Common myeloid progenitor, CD34-positive (primary cell): Measurements from ENCODE around the gene PPP1R1B.
A peak's percentile ranks its signal among the peaks of the same experiment; 100 is the strongest.

Experiments used
- CTCF ChIA-PET: fragments of 350-600 bp; sonication (Branson Sonifier 250); formaldehyde crosslinking; loops from one replicate; lab custom pipeline; 2021; ENCODE audit warnings: antibody characterized with exemption; lab: Charles Lee
- POLR2A ChIA-PET: fragments of 350-600 bp; sonication (Branson Sonifier 250); formaldehyde crosslinking; loops from one replicate; lab custom pipeline; 2021; ENCODE audit warnings: antibody characterized with exemption; lab: Charles Lee
- DNase-seq, 3 donors: peaks; one replicate each; pipeline versions ENCODE4 v3.0.0 to v3.0.0-alpha.2; 2013
- H3K27ac ChIP-seq, 2 experiments: 1 replicate in 1 of 2; 2 replicates in 1 of 2; pipeline ENCODE4 v1.7.0; 2013; ENCODE audit warnings: inconsistent platforms in 2 of 2, low read length in 2 of 2, mild to moderate bottlenecking in 2 of 2, low read depth in 1 of 2, moderate library complexity in 1 of 2; ENCODE audit not compliant: severe bottlenecking in 2 of 2, insufficient read depth in 1 of 2, poor library complexity in 1 of 2
- H3K27me3 ChIP-seq, 5 experiments: replicated peaks in 2 of 5; 1 replicate in 3 of 5; 2 replicates in 2 of 5; pipeline versions ENCODE4 v1.6.1 to v1.7.0; 2013; ENCODE audit warnings: low read length in 4 of 5, mild to moderate bottlenecking in 2 of 5, moderate library complexity in 2 of 5, inconsistent platforms in 1 of 5; ENCODE audit not compliant: insufficient read depth in 5 of 5, control insufficient read depth in 4 of 5
- H3K36me3 ChIP-seq, 4 experiments: 1 replicate in 2 of 4; 2 replicates in 2 of 4; pipeline versions ENCODE4 v1.6.1 to v1.7.0; 2013; ENCODE audit warnings: low read length in 3 of 4, control low read depth in 1 of 4, mild to moderate bottlenecking in 1 of 4; ENCODE audit not compliant: control insufficient read depth in 4 of 4, insufficient read depth in 4 of 4
- H3K4me1 ChIP-seq, 4 experiments: 1 replicate in 3 of 4; 2 replicates in 1 of 4; pipeline versions ENCODE4 v1.6.1 to v1.7.1; 2013; ENCODE audit warnings: low read length in 3 of 4, mild to moderate bottlenecking in 3 of 4, control low read depth in 1 of 4, inconsistent platforms in 1 of 4, moderate library complexity in 1 of 4; ENCODE audit not compliant: control insufficient read depth in 4 of 4, insufficient read depth in 4 of 4; ENCODE audit errors: control extremely low read depth in 1 of 4
- H3K4me3 ChIP-seq, 7 experiments: 1 replicate in 4 of 7; 2 replicates in 3 of 7; pipeline versions ENCODE4 v1.5.1 to v1.7.0; 2013; ENCODE audit warnings: mild to moderate bottlenecking in 7 of 7, low read length in 6 of 7, moderate library complexity in 6 of 7, inconsistent platforms in 2 of 7, low read depth in 2 of 7, control low read depth in 1 of 7; ENCODE audit not compliant: insufficient read depth in 4 of 7, control insufficient read depth in 1 of 7; ENCODE audit errors: extremely low read depth in 1 of 7
- H3K9me3 ChIP-seq, 5 experiments: 1 replicate in 4 of 5; 2 replicates in 1 of 5; pipeline versions ENCODE4 v1.6.1 to v1.7.1; 2013; ENCODE audit warnings: low read length in 4 of 5, mild to moderate bottlenecking in 2 of 5, inconsistent platforms in 1 of 5, low read depth in 1 of 5, moderate library complexity in 1 of 5; ENCODE audit not compliant: control insufficient read depth in 4 of 5, insufficient read depth in 2 of 5; ENCODE audit errors: control extremely low read depth in 1 of 5
- WGBS: methylation state at CpG from one replicate; pipeline ENCODE4 v1.1.5; 2013; ENCODE audit not compliant: insufficient coverage; 5-methylcytosine and 5-hydroxymethylcytosine counted together

The PPP1R1B gene

DNA sequence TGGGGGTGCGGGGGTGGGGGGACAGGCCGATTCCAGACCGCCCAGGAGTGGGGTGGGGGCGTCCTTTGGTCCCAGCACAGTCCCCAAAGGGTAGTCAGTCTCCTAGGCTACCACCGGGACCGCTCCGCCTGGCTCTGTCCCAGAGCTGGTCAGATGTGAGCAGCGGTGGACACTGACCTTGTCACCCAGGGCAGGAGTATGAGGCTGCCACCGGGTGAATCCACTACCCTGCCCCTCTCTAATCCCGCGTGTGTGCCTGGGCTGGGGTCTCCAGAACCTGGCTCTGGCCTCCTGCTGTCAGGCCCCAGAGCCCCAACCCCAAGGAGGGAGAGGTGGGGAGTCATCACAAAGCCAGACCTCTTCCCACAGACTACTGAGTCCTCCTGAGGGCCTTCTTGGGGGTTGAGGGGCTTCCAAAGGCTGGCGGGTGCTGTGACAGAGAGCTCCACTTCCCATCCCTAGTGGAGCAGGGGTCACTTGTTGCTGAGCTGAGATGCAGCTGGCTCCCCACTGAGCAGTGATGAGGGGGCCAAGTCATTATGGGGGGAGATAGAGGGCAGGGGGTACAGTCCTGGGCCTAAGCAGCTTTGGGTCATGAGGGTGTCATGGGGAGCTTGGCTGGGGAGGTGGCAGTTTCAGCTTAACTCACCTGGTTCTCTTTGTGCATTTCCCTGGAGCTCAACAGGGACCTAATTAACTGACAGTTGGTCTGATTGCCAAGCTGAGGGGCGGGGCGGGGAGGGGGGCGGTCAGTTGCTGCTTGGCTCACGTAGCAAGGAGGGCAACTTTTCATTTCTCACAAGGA is 1.2 kb downstream of the PPP1R1B start:
- WGBS, result 90% methylated on average over 15 of the region's 16 CpGs
- ChIA-PET CTCF (interaction anchor here (0.7 to 20.3 kb wide), 7 partner anchors 13 to 81 kb away, joined by 3 to 445 read pairs (median 4); partner anchors contain the start of genes PNMT and TCAP), POLR2A (no interaction called here)
- Histone ChIP-seq H3K9me3 (no peaks in the 10 kb centered on the region), H3K36me3 (no peaks in the 10 kb centered on the region), H3K27me3 (peaks cover 0 to 53% (median 22%) of the 10 kb centered on the region in 5 experiments), H3K4me1 (peaks cover 0 to 32% (median 28%) of the 10 kb centered on the region in 4 experiments), H3K27ac (no peak overlapping the region), H3K4me3 (peak overlapping the region in 1 of 7 experiments; percentile 32)
- DNase-seq, result no peak

DNA sequence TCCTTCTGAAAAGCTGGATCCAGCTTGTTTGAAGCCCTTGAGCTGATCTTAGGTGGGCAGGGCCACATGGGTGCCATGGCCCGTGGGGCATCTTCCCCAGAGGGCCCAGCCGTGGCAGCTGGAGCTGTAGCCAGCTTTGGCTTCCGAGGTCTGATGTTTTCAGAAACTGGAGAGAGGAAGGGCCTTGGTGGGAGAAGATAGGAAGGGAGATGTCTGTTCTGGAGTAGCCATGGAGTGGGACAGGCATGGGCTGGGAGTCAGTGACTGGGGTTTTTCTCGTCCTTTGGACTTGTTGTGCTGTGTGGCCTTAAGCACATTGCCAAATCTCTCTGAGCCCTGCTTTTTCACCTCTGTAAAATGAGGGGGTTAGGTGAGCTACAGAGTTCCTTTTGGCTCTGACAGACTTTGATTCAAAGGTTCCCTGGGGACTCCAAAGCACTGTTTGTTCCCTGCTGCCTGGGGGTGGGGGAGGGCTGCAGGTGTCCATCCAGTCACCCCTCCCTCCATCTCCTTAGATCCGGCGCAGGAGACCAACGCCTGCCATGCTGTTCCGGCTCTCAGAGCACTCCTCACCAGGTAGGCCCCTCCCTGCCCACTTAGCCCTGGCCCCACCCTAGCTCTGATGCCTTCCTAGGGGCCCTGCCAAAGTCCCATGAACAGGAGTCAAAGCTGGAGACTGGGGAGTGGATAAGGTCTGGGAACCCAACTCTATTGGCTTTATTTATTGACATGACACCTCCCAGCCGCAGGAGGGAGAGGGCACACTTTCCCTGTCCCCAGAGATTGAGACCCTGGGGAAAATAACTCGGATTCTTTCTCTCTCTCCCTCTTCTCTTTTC is 2.1 kb downstream of the PPP1R1B start:
- H3K4me3 ChIP-seq, result no peak overlapping the region
- no peaks in the 10 kb centered on the region for H3K9me3 ChIP-seq
- H3K36me3 ChIP-seq, result no peaks in the 10 kb centered on the region
- CTCF ChIA-PET, result interaction anchor here (0.7 to 20.3 kb wide), 7 partner anchors 15 to 82 kb away, joined by 3 to 445 read pairs (median 4); partner anchors contain the start of genes PNMT and TCAP
- H3K4me1 ChIP-seq, result peaks cover 0 to 30% (median 27%) of the 10 kb centered on the region in 4 experiments
- no peak for DNase-seq
- H3K27me3 ChIP-seq, result peaks cover 0 to 53% (median 22%) of the 10 kb centered on the region in 5 experiments
- H3K27ac ChIP-seq, result no peak overlapping the region
- POLR2A ChIA-PET, result no interaction called here
- 79% methylated on average over 6 of the region's 10 CpGs for WGBS

DNA sequence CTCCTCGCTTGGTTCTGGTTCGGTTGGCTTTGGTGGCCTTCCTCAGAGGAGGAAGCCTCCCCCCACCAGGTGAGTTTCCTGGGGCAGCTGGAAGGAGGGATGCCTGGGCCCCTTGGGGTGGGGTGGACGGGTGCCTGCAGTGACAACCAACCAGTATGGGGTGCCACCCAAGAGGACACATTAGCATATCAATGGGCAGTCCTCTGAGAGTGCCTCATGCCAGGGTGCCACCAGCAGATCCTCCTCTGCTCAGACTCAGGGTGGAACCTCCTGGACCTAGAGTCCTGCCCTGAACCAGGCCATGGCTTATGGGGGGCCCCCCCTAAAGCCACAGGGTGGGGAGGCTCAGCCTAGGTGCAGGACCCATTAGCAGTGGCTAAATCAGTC is 2.7 kb downstream of the PPP1R1B start:
- ChIA-PET CTCF (interaction anchor here (2.7 to 20.3 kb wide), 3 partner anchors 7 to 41 kb away, joined by 15 to 445 read pairs (median 111); partner anchors contain the start of genes PNMT and TCAP), POLR2A (no interaction called here)
- 81% methylated on average over 2 of the region's 3 CpGs for WGBS
- Histone ChIP-seq H3K4me1 (peaks cover 0 to 30% (median 27%) of the 10 kb centered on the region in 4 experiments), H3K27ac (no peak overlapping the region), H3K9me3 (no peaks in the 10 kb centered on the region), H3K4me3 (no peak overlapping the region), H3K36me3 (no peaks in the 10 kb centered on the region), H3K27me3 (peaks cover 0 to 51% (median 19%) of the 10 kb centered on the region in 5 experiments)
- no peak for DNase-seq

DNA sequence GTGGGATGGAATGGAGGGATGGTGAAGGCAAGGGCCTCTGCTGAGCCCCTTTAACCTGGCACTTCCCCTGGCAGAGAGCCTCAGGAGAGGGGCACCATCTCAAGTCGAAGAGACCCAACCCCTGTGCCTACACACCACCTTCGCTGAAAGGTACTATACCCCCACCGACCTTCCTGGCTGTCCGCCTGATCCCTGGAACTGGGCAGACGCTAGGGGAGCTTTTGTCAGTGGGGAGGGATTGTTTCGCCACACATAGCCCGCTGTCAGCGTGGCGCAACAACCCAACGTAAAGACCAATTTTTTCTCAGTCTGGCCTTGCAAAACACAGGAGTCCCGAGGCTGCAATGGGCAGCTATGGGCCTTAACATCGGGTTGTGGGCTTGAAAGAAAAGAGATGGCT is 3.1 kb downstream of the PPP1R1B start:
- Histone ChIP-seq H3K27me3 (peaks cover 0 to 47% (median 16%) of the 10 kb centered on the region in 5 experiments), H3K27ac (no peak overlapping the region), H3K36me3 (no peaks in the 10 kb centered on the region), H3K9me3 (no peaks in the 10 kb centered on the region), H3K4me3 (no peak overlapping the region), H3K4me1 (peaks cover 0 to 33% (median 28%) of the 10 kb centered on the region in 4 experiments)
- ChIA-PET POLR2A (no interaction called here), CTCF (interaction anchor here (0.8 to 20.3 kb wide), 5 partner anchors 7 to 41 kb away, joined by 3 to 445 read pairs (median 15); partner anchors contain the start of genes PNMT and TCAP)
- no peak for DNase-seq
- WGBS, result 96% methylated on average over 11 of the region's 12 CpGs

DNA sequence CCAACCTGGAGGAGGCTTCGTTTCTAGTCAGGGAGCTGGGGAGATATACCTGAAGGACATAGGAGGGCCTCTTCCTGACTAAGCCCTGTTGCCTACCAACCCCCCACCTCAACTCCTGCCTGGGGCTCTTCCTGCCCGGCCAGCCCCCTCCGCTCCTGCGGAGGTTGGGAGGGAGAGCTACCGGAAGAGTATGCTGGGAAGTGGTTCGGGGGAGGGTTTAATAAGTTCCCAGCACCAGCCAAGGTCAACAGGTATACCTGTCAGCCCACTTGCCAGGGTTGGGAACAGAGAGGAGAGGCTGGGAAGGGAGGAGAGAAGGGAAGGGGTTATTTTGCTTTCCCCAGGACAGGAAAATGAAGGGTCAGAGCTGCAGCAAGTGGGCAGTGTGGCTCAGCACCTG is 4.7 kb downstream of the PPP1R1B start:
- H3K36me3 ChIP-seq, result no peaks in the 10 kb centered on the region
- no peaks in the 10 kb centered on the region for H3K9me3 ChIP-seq
- POLR2A ChIA-PET, result no interaction called here
- CTCF ChIA-PET, result interaction anchor here (0.6 to 20.3 kb wide), 5 partner anchors 9 to 84 kb away, joined by 3 to 445 read pairs (median 4); partner anchors contain the start of genes PNMT and TCAP
- no peak overlapping the region for H3K4me3 ChIP-seq
- no peak for DNase-seq
- peaks cover 0 to 32% (median 8%) of the 10 kb centered on the region in 5 experiments for H3K27me3 ChIP-seq
- peaks cover 2 to 43% (median 36%) of the 10 kb centered on the region in 4 experiments for H3K4me1 ChIP-seq
- 60% methylated on average over 1 of the region's 6 CpGs for WGBS
- no peak overlapping the region for H3K27ac ChIP-seq

DNA sequence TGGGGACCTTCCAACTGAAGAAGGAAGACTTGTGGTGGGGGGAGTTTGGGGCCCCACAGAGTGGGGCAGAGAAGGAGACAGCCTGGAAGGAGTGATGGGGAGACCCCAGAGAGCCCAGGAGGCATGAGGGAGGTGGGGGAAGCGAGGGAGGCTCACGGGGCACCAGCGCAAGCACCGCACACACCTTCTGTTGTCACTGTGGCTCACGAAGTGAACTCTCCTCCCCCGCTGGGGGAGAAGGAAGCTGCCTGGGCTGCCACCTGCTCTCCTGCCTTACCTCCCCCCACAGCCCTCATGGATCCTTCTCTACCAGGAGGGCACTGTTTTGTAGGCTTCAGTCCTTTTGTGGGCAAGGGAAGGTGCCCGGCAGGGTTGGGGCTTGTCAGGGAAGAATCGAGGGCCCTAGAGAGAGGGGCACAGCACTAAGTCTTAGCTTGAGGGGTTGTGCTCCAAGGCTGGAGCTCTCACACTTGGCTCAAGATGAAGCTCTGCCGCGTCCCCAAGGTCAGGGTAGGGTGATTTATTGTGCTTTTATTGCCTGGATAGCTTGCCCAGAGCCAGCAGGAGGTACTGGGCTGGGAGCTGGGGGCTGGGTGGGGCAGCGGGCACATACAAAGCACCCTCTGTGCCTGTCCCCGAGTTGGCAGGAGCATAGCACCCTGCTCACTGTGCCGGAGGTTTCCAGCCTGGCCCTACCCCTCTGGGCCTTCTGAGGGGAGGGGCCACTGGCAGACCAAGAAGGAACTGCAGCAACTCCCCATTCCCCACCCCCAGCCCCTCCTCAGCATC is 5.6 kb downstream of the PPP1R1B start:
- Histone ChIP-seq H3K27me3 (peaks cover 0 to 23% (median 8%) of the 10 kb centered on the region in 5 experiments), H3K36me3 (no peaks in the 10 kb centered on the region), H3K4me3 (no peak overlapping the region), H3K9me3 (no peaks in the 10 kb centered on the region), H3K4me1 (peaks cover 2 to 40% (median 32%) of the 10 kb centered on the region in 4 experiments), H3K27ac (no peak overlapping the region)
- POLR2A ChIA-PET, result interaction anchor here (0.9 kb wide), 1 partner anchor 47 kb away, joined by 3 read pairs; no protein-coding TSS in a partner anchor
- 38% methylated on average over 6 of the region's 13 CpGs for WGBS
- peak in 1 of 3 donors; percentile 32 for DNase-seq
- CTCF ChIA-PET, result interaction anchor here (1.2 to 20.3 kb wide), 4 partner anchors 9 to 38 kb away, joined by 5 to 445 read pairs (median 154); partner anchors contain the start of genes PNMT and TCAP
